GM19452 (cell line): ENCODE results near the gene PODNL1.
A peak's percentile ranks its signal among the peaks of the same experiment; 100 is the strongest.
"Not testable (repeated sequence)": the region's sequence is repeated elsewhere in the genome, so short reads cannot be mapped to it uniquely, and the experiment has no call there.

ENCODE experiments used
- ATAC-seq: cut with Tn5 transposase; IDR thresholded peaks from one replicate; pipeline ENCODE4 v1.9.1; 2021; ENCODE audit not compliant: unreplicated experiment

The PODNL1 gene

DNA sequence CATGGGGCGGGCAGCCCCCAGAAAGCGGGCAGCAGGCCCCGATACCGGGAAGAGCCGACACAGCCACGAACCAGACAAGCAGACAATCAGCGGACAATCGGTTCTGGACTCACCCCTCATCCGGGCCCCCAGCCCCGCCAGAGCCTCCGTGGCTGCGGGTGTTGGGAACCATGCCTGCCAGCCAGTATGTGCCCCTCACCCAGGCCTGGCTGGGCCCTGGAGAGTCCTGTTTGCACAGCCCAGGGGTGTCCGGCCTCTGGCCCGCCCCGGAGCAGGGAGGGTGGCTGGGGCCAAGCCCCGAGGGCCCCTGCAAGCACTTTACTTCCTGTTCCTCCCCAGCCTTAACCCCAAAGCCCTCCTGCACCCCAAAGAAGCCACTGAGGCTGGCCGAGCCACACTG lies 7.8 kb downstream of the PODNL1 start:
- ATAC-seq, result no peak

DNA sequence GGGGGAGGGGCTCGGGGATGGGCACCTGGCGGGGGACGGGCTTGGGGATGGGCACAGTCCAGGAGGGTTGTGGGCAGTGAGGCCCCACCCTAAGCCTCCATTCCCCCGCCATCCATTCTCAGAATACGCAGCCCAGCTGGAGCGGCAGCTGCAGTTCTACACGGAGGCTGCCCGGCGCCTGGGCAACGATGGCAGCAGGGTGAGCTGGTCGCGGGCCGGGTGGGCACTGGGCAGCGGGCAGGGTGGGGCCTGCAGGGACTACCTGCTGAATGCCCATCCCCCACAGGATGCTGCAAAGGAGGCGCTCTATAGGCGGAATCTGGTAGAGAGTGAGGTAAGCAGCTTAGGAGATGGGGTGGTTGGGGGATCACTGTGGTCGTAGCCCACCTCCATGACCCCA lies 8.3 kb downstream of the PODNL1 start:
- no peak for ATAC-seq

DNA sequence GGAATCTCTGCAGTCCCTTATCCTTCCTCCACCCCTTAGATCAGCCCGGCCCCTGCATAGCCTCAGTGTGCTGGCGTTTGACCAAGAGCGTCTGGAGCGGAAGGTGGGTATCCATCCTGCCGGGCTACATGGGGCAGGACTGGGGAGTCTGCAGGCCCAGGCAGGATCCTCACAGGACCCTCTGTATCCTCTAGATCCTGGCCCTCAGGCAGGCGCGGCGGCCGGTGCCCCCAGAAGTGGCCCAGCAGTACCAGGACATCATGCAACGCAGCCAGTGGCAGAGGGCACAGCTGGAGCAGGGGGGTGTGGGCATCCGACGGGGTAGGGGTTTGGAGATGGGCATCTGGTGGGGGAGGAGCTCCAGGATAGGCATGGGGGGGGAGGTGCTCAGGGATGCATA lies 8.9 kb downstream of the PODNL1 start:
- ATAC-seq, result no peak

DNA sequence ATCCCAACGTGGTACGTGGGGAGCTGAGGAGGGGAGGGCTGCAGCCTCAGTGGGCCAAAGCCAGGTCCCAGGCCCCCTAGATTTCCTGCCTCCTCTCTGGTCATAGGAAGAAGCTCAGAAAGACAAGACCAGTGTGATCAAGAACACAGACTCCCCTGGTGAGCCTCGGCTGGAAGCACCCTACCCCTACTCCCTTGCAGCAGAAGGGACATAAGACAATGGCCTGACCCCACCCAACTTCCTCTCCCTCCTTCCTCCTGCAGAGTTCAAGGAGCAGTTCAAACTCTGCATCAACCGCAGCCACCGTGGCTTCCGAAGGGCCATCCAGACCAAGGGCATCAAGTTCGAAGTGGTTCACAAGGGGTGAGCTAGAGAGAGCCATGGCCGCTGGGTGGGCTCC lies 11.5 kb downstream of the PODNL1 start:
- no peak for ATAC-seq

DNA sequence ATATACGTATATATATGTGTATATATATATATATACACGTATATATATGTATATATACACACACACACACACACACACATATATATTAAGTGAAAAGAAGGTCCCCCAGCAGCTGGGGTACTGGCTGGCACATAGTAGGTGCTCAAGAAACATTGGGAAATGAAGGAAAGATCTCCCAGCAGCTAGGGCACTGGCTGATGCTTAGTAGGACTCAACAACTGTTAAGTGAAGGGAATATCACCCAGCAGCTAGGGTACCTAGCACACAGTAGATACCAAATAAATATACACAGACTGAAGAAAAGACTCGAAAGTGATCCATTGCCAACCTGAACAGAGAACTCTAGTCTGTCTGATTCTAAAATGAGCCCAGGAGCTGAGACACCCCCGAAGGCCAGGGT lies 12.2 kb downstream of the PODNL1 start:
- no peak for ATAC-seq

DNA sequence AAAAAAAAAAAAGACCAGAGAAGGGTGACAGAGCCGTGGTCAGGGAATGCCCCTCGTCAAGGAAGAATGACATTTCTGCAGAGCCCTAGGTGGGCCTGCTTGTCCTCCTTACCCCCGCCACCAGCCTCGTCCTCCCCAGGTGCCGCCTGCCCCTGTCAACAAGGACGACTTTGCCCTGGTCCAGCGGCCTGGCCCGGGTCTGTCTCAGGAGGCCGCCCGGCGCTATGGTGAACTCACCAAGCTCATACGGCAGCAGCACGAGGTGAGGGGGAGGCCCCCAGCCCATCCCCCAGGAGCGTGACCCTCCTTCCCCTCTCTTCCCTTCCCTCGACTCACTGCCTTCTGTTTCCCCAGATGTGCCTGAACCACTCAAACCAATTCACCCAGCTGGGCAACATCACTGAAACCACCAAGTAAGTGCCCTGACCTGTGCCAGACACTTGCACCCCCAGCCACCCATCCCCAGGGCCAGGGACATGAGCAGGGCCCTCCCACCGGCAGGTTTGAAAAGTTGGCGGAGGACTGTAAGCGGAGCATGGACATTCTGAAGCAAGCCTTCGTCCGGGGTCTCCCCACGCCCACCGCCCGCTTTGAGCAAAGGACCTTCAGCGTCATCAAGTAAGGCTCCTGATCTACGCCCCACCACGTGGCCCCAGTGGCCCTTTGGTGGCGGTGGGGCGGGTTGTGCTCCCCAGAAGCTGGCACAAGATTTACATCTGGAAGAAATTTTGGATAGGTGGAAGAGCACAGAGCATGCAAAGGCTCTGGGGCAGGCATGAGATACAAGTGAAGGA lies 14.8 kb downstream of the PODNL1 start:
- no peak for ATAC-seq

DNA sequence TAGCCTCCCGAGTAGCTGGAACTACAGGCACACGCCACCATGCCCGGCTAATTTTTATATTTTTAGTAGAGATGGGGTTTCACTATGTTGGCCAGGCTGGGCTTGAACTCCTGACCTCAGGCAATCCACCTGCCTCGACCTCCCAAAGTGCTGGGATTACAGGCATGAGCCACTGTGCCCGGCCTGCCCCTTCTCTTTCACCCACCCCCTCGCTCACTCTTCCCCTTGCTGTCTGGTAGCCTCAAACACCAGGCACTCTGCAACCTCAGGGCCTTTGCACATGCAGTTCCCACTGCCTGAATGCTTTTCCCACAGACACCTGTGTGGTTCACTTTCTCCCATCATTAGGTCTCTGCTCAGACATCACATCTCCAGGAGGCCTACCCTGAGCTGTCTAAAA lies 16.1 kb downstream of the PODNL1 start:
- not testable (repeated sequence) for ATAC-seq

DNA sequence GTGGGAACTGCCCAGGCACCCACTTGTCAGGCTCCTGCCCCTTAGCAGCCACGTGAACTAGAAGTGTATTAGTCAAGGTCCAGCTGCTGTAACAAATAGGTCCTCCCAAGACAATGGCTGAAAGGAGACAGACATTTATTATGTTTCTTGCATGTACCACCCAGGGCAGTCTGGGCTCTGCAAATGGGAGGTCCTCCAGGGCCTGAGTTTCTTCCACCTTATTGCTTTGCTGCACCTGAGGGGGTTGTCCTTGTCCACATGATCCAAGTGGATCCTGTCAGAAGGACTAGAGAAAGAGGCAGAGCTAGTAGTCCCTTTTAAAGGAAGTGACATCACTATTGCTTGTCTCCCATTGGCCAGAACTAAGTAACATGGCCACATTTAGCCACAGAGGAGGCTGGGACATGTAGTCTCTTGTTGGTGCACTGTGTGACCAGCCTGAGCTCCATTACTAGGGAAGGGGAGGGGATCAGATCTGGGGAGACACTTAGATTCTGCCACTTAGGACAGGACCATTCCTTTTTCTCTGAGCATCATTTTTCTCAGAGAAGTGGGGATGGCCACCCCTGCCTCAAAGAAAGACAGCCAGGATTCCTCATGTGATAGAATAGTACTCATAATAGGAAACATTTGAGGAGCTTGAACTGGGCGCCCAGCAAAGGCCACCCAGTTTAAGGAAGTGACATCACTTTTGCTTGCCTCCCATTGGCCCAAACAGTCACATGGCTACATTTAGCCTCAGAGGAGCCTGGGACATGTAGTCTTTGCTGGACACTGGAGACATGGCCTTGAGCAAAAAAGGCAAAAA lies 17.1 kb downstream of the PODNL1 start:
- no peak for ATAC-seq

DNA sequence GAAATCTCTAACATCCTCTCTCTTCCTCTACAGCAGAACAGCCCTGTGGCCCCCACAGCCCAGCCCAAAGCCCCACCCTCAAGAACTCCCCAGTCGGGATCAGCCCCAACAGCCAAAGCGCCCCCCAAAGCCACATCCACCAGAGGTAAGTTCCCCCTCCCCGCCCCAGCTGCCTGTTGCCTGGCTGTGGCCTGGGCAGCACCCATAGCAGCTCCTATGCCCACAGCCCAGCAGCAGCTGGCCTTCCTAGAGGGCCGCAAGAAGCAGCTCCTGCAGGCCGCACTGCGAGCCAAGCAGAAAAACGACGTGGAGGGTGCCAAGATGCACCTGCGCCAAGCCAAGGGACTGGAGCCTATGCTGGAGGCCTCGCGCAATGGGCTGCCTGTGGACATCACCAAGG lies 17.7 kb downstream of the PODNL1 start:
- ATAC-seq, result no peak

DNA sequence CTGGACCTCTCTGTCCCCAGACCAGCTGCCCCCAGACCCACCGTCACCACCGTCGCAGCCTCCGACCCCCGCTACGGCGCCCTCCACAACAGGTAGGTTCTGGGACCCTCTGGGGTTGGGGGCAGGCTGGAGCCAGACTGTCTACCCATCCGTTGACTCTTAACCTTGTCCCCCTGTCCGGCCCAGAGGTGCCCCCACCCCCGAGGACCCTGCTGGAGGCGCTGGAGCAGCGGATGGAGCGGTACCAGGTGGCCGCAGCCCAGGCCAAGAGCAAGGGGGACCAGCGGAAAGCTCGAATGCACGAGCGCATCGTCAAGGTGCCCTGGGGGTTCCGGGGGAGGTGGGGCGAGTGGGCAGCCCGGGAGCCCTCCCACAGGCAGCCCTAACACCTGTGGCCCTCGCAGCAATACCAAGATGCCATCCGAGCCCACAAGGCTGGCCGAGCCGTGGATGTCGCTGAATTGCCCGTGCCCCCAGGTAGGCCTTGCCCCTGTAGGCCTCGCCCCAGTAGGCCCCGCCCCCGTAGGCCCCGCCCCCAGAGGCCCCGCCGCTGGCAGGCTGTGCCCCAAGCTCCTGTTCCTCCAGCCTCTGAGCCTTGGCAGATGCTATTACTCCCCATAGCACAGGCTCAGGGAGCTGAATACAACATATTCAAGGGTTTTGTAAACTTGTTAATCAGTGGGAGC lies 19.3 kb downstream of the PODNL1 start:
- ATAC-seq, result no peak

DNA sequence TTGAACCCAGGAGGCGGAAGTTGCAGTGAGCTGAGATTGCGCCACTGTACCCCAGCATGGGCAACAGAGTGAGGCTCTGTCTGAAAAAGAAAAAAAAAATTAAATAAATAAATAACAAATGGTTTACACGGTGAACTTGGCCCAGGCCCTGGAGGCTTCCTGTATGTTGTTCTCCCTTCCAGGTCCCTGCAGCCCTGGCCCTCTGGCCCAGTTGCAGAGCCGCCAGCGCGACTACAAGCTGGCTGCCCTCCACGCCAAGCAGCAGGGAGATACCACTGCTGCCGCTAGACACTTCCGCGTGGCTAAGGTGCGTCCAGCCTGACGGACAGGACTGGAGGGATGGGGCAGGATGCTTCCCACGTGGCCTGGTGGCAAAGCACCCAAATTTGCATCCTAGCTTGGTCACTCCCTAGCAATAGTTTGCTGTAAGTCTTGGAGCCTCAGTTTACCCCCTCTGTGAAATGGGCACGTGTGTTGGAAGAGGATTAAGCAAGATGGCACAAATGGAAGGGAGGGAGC lies 20.3 kb downstream of the PODNL1 start:
- ATAC-seq, result no peak

DNA sequence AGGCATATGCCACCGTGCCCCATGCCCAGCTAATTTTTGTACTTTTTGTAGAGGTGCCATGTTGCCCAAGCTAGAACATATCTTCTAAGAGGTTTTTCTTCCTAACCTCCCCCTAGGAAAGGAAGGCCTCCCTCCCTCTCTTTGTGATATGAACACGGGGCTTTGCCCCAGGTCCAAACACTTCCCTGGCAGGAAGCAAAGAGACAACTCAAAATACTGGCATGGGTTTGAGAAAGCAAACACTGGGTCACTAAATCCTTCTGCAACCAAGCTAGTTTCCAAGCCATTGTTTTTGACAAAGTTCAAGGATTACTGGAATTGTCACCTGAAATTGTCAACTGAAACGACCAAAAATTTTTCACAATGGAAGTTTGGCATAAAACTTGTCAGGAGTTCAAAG lies 23.4 kb downstream of the PODNL1 start:
- ATAC-seq, result no peak

DNA sequence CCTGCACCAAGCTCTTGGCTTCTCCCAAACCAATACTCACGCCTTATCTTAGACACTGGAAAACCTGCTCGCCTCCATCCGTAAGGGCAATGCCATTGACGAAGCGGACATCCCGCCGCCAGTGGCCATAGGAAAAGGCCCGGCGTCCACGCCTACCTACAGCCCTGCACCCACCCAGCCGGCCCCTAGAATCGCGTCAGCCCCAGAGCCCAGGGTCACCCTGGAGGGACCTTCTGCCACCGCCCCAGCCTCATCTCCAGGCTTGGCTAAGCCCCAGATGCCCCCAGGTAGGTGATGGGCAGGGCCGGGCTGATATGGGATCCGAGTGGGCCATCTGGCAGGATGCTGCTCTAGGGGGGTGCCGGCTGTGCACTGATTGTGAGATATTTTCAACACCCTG lies 24.9 kb downstream of the PODNL1 start:
- ATAC-seq, result no peak

DNA sequence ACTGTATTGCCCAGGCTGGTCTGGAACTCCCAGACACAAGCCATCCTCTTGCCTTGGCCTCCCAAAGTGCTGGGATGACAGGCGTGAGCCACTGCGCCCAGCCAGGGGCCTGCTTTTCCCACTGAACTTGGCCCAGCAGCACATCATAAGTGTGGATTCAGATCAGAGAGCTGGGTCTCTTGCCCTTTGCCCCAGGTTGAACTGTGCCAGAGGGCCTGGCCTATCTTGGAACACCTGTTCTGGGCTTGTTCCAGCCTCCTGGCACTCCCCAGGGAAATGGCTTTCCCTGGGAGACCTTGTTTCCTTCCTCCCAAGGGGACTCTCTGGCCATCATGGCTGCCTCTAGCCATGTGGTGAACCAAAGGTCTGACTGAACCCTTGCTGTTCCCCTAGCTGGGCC lies 28.8 kb downstream of the PODNL1 start:
- no peak for ATAC-seq

DNA sequence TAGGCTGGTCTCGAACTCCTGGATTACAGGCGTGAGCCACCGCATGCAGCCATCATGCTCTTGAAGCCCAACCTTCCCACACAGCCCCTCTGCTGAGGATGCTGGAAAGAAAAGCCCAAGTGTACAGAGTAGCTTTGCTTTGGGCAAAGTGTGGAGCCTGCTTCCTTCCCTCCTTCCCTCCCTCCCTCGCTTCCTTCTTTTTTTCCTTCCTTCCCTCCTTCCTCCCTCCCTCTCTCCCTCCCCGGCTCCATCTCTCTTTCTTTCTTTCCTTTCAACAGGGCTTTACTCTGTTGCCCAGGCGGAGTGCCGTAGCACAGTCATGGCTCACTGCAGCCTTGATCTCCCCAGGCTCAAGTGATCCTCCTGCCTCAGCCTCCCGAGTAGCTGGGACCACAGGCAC lies 29.5 kb downstream of the PODNL1 start:
- ATAC-seq, result no peak

DNA sequence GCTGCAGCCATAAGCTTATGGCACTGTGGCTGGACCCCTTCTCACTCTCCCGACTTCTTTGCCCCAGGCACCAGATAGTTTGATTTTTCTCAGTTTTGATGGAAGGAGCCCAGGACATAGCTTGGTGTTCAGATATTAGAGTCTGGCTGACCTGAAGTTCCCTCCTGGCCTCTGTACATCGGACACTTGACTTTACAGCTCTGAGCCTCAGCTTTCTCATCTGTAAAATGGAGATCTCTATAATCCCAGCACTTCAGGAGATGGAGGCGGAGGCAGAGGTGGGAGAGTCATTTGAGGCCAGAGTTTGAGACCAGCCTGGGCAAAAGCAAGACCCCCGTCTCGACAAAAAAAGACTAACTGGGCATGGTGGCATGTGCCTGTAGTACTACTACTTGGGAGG lies 31.3 kb downstream of the PODNL1 start:
- no peak for ATAC-seq

DNA sequence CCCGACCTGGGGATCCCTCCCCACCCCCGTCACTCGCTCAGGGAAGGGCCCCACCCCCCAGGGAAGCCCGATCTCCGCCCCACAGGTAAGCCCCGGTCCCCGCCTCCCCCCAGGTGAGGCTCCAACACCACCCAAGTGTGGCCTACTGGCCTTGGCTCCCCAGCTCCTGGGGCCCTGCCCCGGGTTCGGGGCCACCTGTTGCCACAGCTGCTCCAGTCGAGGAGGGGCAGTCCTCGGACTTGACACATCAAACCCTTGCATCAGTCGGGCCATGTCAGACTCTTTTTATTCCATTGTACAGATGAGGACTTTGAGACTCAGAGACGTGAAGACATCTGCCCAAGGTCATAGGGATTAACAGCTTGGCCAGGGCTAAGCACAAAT lies 31.7 kb downstream of the PODNL1 start:
- ATAC-seq, result no peak

DNA sequence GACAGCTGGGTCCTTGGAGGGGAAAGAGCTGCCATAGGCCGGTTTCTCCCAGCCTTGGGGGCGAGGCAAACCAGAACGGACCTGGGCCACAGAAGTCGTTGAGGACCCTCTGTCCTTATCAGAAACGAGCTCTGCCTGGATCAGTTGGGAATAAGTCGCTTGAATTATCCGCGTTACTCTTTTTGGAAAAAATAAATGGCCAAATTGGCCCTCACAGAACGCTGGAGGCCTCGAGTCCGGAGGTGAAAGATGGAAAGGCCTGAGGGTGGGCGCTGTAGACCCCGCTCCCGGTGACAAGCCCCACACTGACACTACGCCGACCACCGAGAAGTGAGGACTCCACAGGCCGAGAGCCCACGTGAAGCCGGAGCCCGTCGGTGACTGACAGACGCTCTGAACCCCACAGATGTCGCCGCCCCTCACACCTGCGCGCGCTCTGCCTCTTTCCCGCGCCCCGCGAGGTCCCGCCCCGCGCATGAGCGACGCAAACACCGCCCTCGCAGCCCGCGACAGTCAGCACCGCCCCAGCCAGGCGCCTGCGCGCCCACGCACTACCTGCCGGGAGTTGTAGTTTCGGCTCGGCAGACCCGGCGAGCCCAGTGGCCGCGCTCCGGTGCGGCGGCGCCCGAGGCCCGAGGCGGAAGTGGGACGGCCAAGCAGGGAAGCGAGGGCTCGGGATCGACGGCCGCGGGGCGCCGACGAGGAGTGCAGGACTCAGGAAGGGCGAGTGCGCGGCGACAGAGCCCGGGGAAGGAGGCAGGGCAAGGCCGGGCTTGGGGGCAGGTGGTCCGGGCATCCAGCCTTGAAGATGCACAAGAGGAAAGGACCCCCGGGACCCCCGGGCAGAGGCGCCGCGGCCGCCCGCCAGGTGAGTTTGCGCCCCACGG lies 32.3 kb downstream of the PODNL1 start, which contains the start of the genes BRME1 and CC2D1A:
BRME1 (minus strand) TSS at position 484 of the 887 bp plus-strand sequence. CDS start 1,225 bp downstream, outside the sequence.
CC2D1A (plus strand) TSS at position 568 of the 887 bp plus-strand sequence; CDS start at position 809, 241 bp downstream.
- peak; percentile 82 for ATAC-seq

DNA sequence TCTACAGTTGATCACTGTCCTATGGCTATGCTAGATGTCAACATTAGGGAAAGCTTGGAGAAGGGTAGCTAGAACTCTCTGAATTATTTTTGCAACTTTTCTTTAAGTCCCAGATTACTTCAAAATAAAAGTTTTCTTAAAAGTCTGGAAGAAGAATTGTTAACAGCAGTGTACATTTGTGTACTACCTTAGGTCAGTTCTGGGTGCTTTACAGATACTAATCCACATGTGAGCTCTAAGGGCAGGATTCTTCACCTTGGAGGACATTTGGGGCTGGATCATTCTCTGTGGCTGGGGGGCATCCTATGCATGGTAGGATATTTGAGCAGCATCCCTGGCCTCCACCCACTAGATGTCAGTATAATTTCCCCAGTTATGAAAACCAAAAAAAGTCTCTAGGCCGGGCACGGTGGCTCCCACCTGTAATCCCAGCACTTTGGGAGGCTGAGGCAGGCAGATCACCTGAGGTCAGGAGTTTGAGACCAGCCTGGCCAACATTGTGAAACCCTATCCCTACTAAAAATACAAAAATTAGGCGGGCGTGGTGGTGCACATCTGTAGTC lies 35.1 kb downstream of the PODNL1 start:
- ATAC-seq, result no peak
